Caco-2 (cell line): ENCODE measurements around the gene MTAP. TPM values are rescaled to one million over a fixed set of nuclear protein-coding genes. Genes with fewer than 3 reads are reported as not detected.

ENCODE experiments used
- BruUV-seq: library from RNA; stranded (reverse); fragments of 400-500 nt; replicated peaks from 2 replicates; lab custom pipeline; 2021; lab: Mats Ljungman, UMichigan
- CTCF ChIA-PET: fragments of 300-600 bp; sonication (Branson Sonifier 250); formaldehyde crosslinking; loops from one replicate; lab custom pipeline; 2022; ENCODE audit warnings: antibody characterized with exemption; lab: Charles Lee
- POLR2A ChIA-PET: fragments of 300-600 bp; sonication (Branson Sonifier 250); formaldehyde crosslinking; loops from one replicate; lab custom pipeline; 2022; ENCODE audit warnings: antibody characterized with exemption; lab: Charles Lee
- DNase-seq, 2 experiments: peaks; one replicate each; pipeline versions ENCODE4 v3.0.0 to v3.0.0-alpha.2; 2020 to 2022
- H3K27me3 ChIP-seq: replicated peaks from 2 replicates; pipeline ENCODE4 v1.6.0; 2011; ENCODE audit warnings: low read length; ENCODE audit not compliant: control insufficient read depth, insufficient read depth
- H3K36me3 ChIP-seq: 2 replicates; pipeline ENCODE4 v1.5.1; 2011; ENCODE audit warnings: low read length; ENCODE audit not compliant: control insufficient read depth, insufficient read depth
- H3K4me1 ChIP-seq: fragments of 250-450 bp; sonication (Bioruptor Pico); 2 replicates; pipeline ENCODE4 v1.5.1; 2020; ENCODE audit warnings: mild to moderate bottlenecking
- H3K4me3 ChIP-seq: 2 replicates; pipeline ENCODE4 v1.5.1; 2011; ENCODE audit warnings: low read depth, mild to moderate bottlenecking, control low read depth, low read length
- H3K9me3 ChIP-seq: fragments of 250-450 bp; sonication (Bioruptor Pico); 2 replicates; pipeline ENCODE4 v1.5.1; 2020; ENCODE audit warnings: mild to moderate bottlenecking, moderate library complexity
- H3K27ac Mint-ChIP-seq: one replicate; pipeline ENCODE4 v1.8.0; 2022; ENCODE audit warnings: mixed read lengths; ENCODE audit not compliant: unreplicated experiment
- H3K27me3 Mint-ChIP-seq: one replicate; pipeline ENCODE4 v1.8.0; 2022; ENCODE audit warnings: mixed read lengths; ENCODE audit not compliant: insufficient read depth, unreplicated experiment
- H3K36me3 Mint-ChIP-seq: one replicate; pipeline ENCODE4 v1.8.0; 2022; ENCODE audit warnings: mild to moderate bottlenecking, mixed read lengths; ENCODE audit not compliant: insufficient read depth, unreplicated experiment
- H3K4me1 Mint-ChIP-seq: one replicate; pipeline ENCODE4 v1.8.0; 2022; ENCODE audit warnings: low read depth, mixed read lengths; ENCODE audit not compliant: unreplicated experiment
- H3K4me3 Mint-ChIP-seq: one replicate; pipeline ENCODE4 v1.8.0; 2022; ENCODE audit warnings: mild to moderate bottlenecking, moderate library complexity, mixed read lengths; ENCODE audit not compliant: unreplicated experiment
- H3K9me3 Mint-ChIP-seq: one replicate; pipeline ENCODE4 v1.8.0; 2022; ENCODE audit warnings: mixed read lengths; ENCODE audit not compliant: unreplicated experiment
- intact Hi-C: fragments of 100-400 bp; cut with micrococcal nuclease; formaldehyde crosslinking; loops from one replicate; pipeline ENCODE4 v1.10.0; 2022; ENCODE audit not compliant: unreplicated experiment
- total RNA-seq: library from RNA; stranded (reverse); gene quantifications from 2 replicates; pipeline ENCODE4 v1.2.3, GENCODE V29; 2022
- TF ChIP-seq, protein P1 (sequence below), 2 experiments: fragments of 200-600 bp in 1 of 2; IDR thresholded peaks; 1 replicate in 1 of 2; 2 replicates in 1 of 2; pipeline versions ENCODE4 v1.5.1 to v1.8.0; 2011 to 2022; ENCODE audit warnings: antibody characterized with exemption in 1 of 2, control low read depth in 1 of 2, inconsistent platforms in 1 of 2, low read depth in 1 of 2, low read length in 1 of 2, mild to moderate bottlenecking in 1 of 2, moderate library complexity in 1 of 2; ENCODE audit not compliant: insufficient read depth in 1 of 2, severe bottlenecking in 1 of 2, unreplicated experiment in 1 of 2

The MTAP gene
- total RNA-seq, 1 experiment from 2014 or later, result 53.3 TPM

GRCh38 chr9:21828853-21829410 is 26.5 kb downstream of the MTAP start:
- ChIA-PET POLR2A (no interaction called here), CTCF (no interaction called here)
- TF ChIP-seq, protein P1, sequence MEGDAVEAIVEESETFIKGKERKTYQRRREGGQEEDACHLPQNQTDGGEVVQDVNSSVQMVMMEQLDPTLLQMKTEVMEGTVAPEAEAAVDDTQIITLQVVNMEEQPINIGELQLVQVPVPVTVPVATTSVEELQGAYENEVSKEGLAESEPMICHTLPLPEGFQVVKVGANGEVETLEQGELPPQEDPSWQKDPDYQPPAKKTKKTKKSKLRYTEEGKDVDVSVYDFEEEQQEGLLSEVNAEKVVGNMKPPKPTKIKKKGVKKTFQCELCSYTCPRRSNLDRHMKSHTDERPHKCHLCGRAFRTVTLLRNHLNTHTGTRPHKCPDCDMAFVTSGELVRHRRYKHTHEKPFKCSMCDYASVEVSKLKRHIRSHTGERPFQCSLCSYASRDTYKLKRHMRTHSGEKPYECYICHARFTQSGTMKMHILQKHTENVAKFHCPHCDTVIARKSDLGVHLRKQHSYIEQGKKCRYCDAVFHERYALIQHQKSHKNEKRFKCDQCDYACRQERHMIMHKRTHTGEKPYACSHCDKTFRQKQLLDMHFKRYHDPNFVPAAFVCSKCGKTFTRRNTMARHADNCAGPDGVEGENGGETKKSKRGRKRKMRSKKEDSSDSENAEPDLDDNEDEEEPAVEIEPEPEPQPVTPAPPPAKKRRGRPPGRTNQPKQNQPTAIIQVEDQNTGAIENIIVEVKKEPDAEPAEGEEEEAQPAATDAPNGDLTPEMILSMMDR (IDR thresholded peaks at IDR 0.05; ENCODE audit: insufficient read depth in 1 of 2, low read depth in 1 of 2, low read length in 1 of 2, severe bottlenecking in 1 of 2, unreplicated experiment in 1 of 2), result no peak
- Histone ChIP-seq H3K4me1 (peaks cover 12% of the 10 kb centered on the region), H3K27me3 (no peaks in the 10 kb centered on the region), H3K4me3 (no peak overlapping the region), H3K9me3 (no peaks in the 10 kb centered on the region), H3K36me3 (no peaks in the 10 kb centered on the region; the same call in 1 of the 2 replicates)
- intact Hi-C loops, result no loop called here
- peaks cover 48% of the 10 kb centered on the region for H3K36me3 Mint-ChIP-seq
- no peaks in the 10 kb centered on the region for H3K27me3 Mint-ChIP-seq
- H3K4me3 Mint-ChIP-seq, result no peak overlapping the region
- peaks cover 5% of the 10 kb centered on the region for H3K4me1 Mint-ChIP-seq
- no peak for DNase-seq
- H3K27ac Mint-ChIP-seq, result no peak overlapping the region
- H3K9me3 Mint-ChIP-seq, result no peaks in the 10 kb centered on the region
- no TSS peak for BruUV-seq

GRCh38 chr9:21830589-21830988 is 28.2 kb downstream of the MTAP start:
- no peaks in the 10 kb centered on the region for H3K9me3 ChIP-seq
- H3K4me1 ChIP-seq, result peaks cover 12% of the 10 kb centered on the region
- POLR2A ChIA-PET, result no interaction called here
- no peak overlapping the region for H3K4me3 ChIP-seq
- H3K9me3 Mint-ChIP-seq, result no peaks in the 10 kb centered on the region
- peaks cover 35% of the 10 kb centered on the region for H3K36me3 Mint-ChIP-seq
- no peak overlapping the region for H3K27ac Mint-ChIP-seq
- H3K4me1 Mint-ChIP-seq, result peaks cover 7% of the 10 kb centered on the region
- TF ChIP-seq, protein P1 (IDR thresholded peaks at IDR 0.05; ENCODE audit: insufficient read depth in 1 of 2, low read depth in 1 of 2, low read length in 1 of 2, severe bottlenecking in 1 of 2, unreplicated experiment in 1 of 2), result no peak
- no peaks in the 10 kb centered on the region for H3K27me3 ChIP-seq
- H3K27me3 Mint-ChIP-seq, result no peaks in the 10 kb centered on the region
- DNase-seq, result no peak
- intact Hi-C loops, result no loop called here
- BruUV-seq, result no TSS peak
- CTCF ChIA-PET, result no interaction called here
- no peak overlapping the region for H3K4me3 Mint-ChIP-seq
- no peaks in the 10 kb centered on the region; the same call in 1 of the 2 replicates for H3K36me3 ChIP-seq

GRCh38 chr9:21831841-21832509 is 29.5 kb downstream of the MTAP start:
- no peak overlapping the region for H3K4me3 ChIP-seq
- H3K9me3 Mint-ChIP-seq, result no peaks in the 10 kb centered on the region
- H3K36me3 Mint-ChIP-seq, result peaks cover 41% of the 10 kb centered on the region
- TF ChIP-seq, protein P1 (IDR thresholded peaks at IDR 0.05; ENCODE audit: insufficient read depth in 1 of 2, low read depth in 1 of 2, low read length in 1 of 2, severe bottlenecking in 1 of 2, unreplicated experiment in 1 of 2), result no peak
- H3K27me3 Mint-ChIP-seq, result no peaks in the 10 kb centered on the region
- CTCF ChIA-PET, result no interaction called here
- no peaks in the 10 kb centered on the region for H3K27me3 ChIP-seq
- H3K4me1 Mint-ChIP-seq, result peaks cover 14% of the 10 kb centered on the region
- H3K4me3 Mint-ChIP-seq, result no peak overlapping the region
- H3K4me1 ChIP-seq, result peaks cover 16% of the 10 kb centered on the region
- POLR2A ChIA-PET, result no interaction called here
- no TSS peak for BruUV-seq
- DNase-seq, result no peak
- H3K27ac Mint-ChIP-seq, result no peak overlapping the region
- no peaks in the 10 kb centered on the region for H3K9me3 ChIP-seq
- intact Hi-C loops, result no loop called here
- no peaks in the 10 kb centered on the region; the same call in 1 of the 2 replicates for H3K36me3 ChIP-seq
